Loucy (cell line): ENCODE data around the gene ZSCAN25.
"Not testable (repeated sequence)": the region's sequence is repeated elsewhere in the genome, so short reads cannot be mapped to it uniquely, and the experiment has no call there.

Experiments
- H2AFZ ChIP-seq: fragments of 200-600 bp; sonication (generic); 2 replicates; pipeline ENCODE4 v1.6.0; 2016; ENCODE audit warnings: antibody characterized with exemption, mild to moderate bottlenecking, low read length, moderate library complexity
- H3F3A ChIP-seq: fragments of 200-600 bp; 2 replicates; pipeline ENCODE4 v1.6.0; 2016; ENCODE audit warnings: antibody characterized with exemption, low read depth, mild to moderate bottlenecking
- H3K27me3 ChIP-seq: fragments of 200-600 bp; sonication (generic); 2 replicates; pipeline ENCODE4 v1.6.1; 2014; ENCODE audit warnings: low read length, mild to moderate bottlenecking; ENCODE audit not compliant: insufficient read depth, poor library complexity, severe bottlenecking
- H3K36me3 ChIP-seq: fragments of 200-600 bp; sonication (generic); 2 replicates; pipeline ENCODE4 v1.6.1; 2016; ENCODE audit warnings: low read length; ENCODE audit not compliant: insufficient read depth
- H3K4me1 ChIP-seq: fragments of 200-600 bp; sonication (generic); 2 replicates; pipeline ENCODE4 v1.5.1; 2014; ENCODE audit warnings: low read length, mild to moderate bottlenecking; ENCODE audit not compliant: insufficient read depth, poor library complexity, severe bottlenecking
- H3K4me2 ChIP-seq: fragments of 200-600 bp; sonication (generic); 2 replicates; pipeline ENCODE4 v1.6.0; 2014; ENCODE audit warnings: antibody characterized with exemption, low read length, low read depth, mild to moderate bottlenecking; ENCODE audit not compliant: poor library complexity, severe bottlenecking
- H3K4me3 ChIP-seq: fragments of 200-600 bp; sonication (generic); 2 replicates; pipeline ENCODE4 v1.5.1; 2014; ENCODE audit warnings: low read length, mild to moderate bottlenecking, mixed read lengths; ENCODE audit not compliant: poor library complexity, severe bottlenecking
- H3K79me2 ChIP-seq: fragments of 200-600 bp; sonication (generic); 2 replicates; pipeline ENCODE4 v1.6.1; 2014; ENCODE audit warnings: low read length; ENCODE audit not compliant: insufficient read depth
- H3K9ac ChIP-seq: fragments of 200-600 bp; sonication (generic); 2 replicates; pipeline ENCODE4 v1.6.0; 2014; ENCODE audit warnings: mild to moderate bottlenecking, low read depth, low read length, moderate library complexity; ENCODE audit not compliant: poor library complexity, severe bottlenecking
- H3K9me2 ChIP-seq: fragments of 200-600 bp; sonication (generic); replicated peaks from 2 replicates; pipeline ENCODE4 v1.6.1; 2016; ENCODE audit warnings: low read depth, low read length, mixed read lengths
- H3K9me3 ChIP-seq: fragments of 200-600 bp; sonication (generic); 2 replicates; pipeline ENCODE4 v1.6.1; 2014; ENCODE audit warnings: mild to moderate bottlenecking, antibody characterized with exemption, low read length, low read depth; ENCODE audit not compliant: insufficient read depth
- H4K20me1 ChIP-seq: fragments of 200-600 bp; sonication (generic); 2 replicates; pipeline ENCODE4 v1.6.0; 2014; ENCODE audit warnings: antibody characterized with exemption, low read length, mild to moderate bottlenecking; ENCODE audit not compliant: insufficient read depth, poor library complexity, severe bottlenecking
- CTCF ChIP-seq: fragments of 200-600 bp; sonication (generic); conservative IDR thresholded peaks from 2 replicates; pipeline ENCODE4 v1.5.1; 2014; ENCODE audit warnings: mild to moderate bottlenecking, antibody characterized with exemption, low read length
- EZH2phosphoT487 ChIP-seq: fragments of 200-600 bp; IDR thresholded peaks from 2 replicates; pipeline ENCODE4 v1.6.1; 2018; ENCODE audit warnings: antibody characterized with exemption, mild to moderate bottlenecking, moderate library complexity, borderline replicate concordance

The ZSCAN25 gene

DNA sequence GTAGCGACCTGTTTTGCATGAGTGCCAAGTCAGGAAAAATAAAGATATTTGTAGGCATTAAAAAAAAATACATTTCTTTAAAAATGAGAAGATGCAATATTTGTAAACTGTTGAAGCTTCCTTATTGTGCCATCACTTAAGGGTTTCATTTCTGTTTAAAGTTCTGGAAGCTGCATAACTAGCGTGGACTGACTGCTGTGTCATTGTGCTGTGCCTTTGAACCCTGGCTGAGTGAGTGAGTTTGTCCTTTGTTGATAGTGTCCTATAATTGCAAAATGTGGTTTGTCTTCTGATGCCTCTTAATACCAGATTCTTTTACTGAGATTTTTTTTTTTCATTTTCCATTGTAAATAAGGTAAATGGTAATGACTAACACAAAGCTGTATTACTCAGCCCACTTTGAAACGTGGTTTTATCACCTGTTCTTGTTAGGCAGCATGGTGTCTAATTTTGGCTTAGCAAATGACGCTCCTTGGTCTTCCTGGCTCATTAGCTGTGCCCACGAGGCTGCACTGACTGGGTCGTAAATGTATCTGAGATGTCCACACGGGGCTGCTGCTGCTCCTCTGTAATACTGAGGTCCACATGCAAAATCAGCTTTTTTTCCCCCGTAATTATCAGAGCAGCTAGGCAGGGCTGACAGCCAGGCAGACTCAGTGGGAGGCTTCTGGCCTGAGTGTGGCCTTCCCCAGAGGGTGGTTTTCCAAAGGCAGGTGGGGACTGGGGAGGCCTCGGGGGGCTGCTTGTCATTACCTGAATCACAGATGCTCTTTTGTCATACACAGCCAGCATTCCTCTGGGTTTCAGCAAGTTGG, 14.8 kb downstream of the ZSCAN25 start:
- peaks cover 24% of the 10 kb centered on the region for H3K79me2 ChIP-seq
- peaks cover 3% of the 10 kb centered on the region for H3K4me1 ChIP-seq
- H3K27me3 ChIP-seq: no peaks in the 10 kb centered on the region
- TF ChIP-seq CTCF: peak; percentile 45
- no peak for TF ChIP-seq EZH2phosphoT487
- no peaks in the 10 kb centered on the region for H4K20me1 ChIP-seq
- no peak overlapping the region for H3K9ac ChIP-seq
- no peak overlapping the region for H3K4me3 ChIP-seq
- no peaks in the 10 kb centered on the region for H3K9me3 ChIP-seq
- H3K36me3 ChIP-seq: peaks cover 76% of the 10 kb centered on the region; the same call in 1 of the 2 replicates
- H2AFZ ChIP-seq: no peak overlapping the region
- H3F3A ChIP-seq: no peaks in the 10 kb centered on the region
- no peak overlapping the region for H3K4me2 ChIP-seq
- no peaks in the 10 kb centered on the region for H3K9me2 ChIP-seq

- H3K9me2 ChIP-seq, H3K27me3 ChIP-seq, H3K4me1 ChIP-seq, H2AFZ ChIP-seq, H3K9ac ChIP-seq, H3K9me3 ChIP-seq, H3K4me2 ChIP-seq, H3K4me3 ChIP-seq, H4K20me1 ChIP-seq, H3F3A ChIP-seq, H3K79me2 ChIP-seq: not testable (repeated sequence)
- peaks cover 22% of the 10 kb centered on the region; the same call in 1 of the 2 replicates for H3K36me3 ChIP-seq
Observed at GRCh38 chr7:99637414-99637813, 20.7 kb downstream of the ZSCAN25 start.

DNA sequence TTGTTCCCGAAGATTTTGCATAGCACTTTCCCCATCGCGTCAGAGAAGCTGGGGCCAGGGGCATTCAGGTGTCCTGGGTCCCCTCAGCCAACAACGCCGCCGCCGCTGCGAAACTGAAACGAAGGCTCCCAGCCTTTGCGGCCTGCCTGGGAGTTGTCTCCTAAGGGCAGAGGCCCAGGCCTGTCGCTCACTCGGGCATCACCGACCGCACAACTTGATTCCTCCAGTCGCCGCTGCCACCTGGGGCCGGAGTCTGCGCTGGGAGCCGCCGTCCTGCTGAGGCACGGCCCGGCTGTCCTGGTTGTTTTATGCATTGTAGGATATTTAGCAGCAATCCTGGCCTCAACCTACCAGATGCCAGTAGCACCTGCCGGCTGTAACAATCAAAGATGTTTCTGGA, 22.0 kb downstream of the ZSCAN25 start:
- Histone ChIP-seq H3K4me1 (no peaks in the 10 kb centered on the region), H3K36me3 (peaks cover 9% of the 10 kb centered on the region; the same call in 1 of the 2 replicates), H3K79me2 (no peaks in the 10 kb centered on the region), H3F3A (no peaks in the 10 kb centered on the region), H3K4me3 (no peak overlapping the region), H3K9me2 (no peaks in the 10 kb centered on the region), H2AFZ (no peak overlapping the region), H3K4me2 (no peak overlapping the region), H3K9me3 (no peaks in the 10 kb centered on the region), H3K27me3 (no peaks in the 10 kb centered on the region), H4K20me1 (no peaks in the 10 kb centered on the region), H3K9ac (no peak overlapping the region)
- TF ChIP-seq CTCF (no peak), EZH2phosphoT487 (no peak)

DNA sequence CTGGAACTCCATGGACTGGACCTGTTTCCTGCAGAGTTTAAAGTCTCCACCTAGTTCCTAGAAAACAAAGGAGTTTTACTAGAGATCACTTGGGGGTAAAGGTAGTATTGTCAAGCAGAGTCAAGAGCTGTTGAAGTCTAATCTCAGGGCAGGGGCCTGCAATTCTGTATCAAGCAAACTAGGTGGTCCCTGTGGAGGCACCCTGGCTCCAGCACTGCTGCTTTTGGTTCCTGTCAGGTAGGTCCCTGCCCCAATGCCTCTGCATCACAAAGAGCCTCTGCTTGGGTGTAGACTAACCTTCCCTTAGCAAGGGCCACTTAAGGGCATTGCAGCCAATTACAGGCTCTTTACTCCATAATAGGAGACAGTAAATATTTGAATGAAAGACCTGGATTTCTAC, 22.5 kb downstream of the ZSCAN25 start:
- Histone ChIP-seq H4K20me1 (no peaks in the 10 kb centered on the region), H3K79me2 (no peaks in the 10 kb centered on the region), H3K4me1 (no peaks in the 10 kb centered on the region), H3K36me3 (peaks cover 4% of the 10 kb centered on the region; the same call in 1 of the 2 replicates), H3K9ac (no peak overlapping the region), H3K4me3 (no peak overlapping the region), H2AFZ (no peak overlapping the region), H3K9me2 (no peaks in the 10 kb centered on the region), H3K9me3 (no peaks in the 10 kb centered on the region), H3K27me3 (no peaks in the 10 kb centered on the region), H3K4me2 (no peak overlapping the region), H3F3A (no peaks in the 10 kb centered on the region)
- TF ChIP-seq EZH2phosphoT487: no peak
- TF ChIP-seq CTCF: no peak
